Cerebellar nuclear complex (tissue), 1 donor: Measurements from ENCODE around the gene PPP1R14C.
"Not testable (repeated sequence)": the region's sequence is repeated elsewhere in the genome, so short reads cannot be mapped to it uniquely, and the experiment has no call there.

Experiments used
- DNase-seq, 2 experiments: peaks; one replicate each; lab custom pipeline; 2025; lab: John Stamatoyannopoulos, UW

Gene PPP1R14C

GRCh38 chr6:150220634-150221551, 78.0 kb downstream of the PPP1R14C start:
- DNase-seq: no peak

GRCh38 chr6:150224820-150225219, 82.0 kb downstream of the PPP1R14C start:
- DNase-seq: no peak

GRCh38 chr6:150227281-150227680, 84.4 kb downstream of the PPP1R14C start:
- DNase-seq: no peak

- no peak for DNase-seq
Measured at GRCh38 chr6:150228072-150228733, 85.4 kb downstream of the PPP1R14C start.

- no peak for DNase-seq
Measured at GRCh38 chr6:150229436-150230163, 86.8 kb downstream of the PPP1R14C start.

- no peak for DNase-seq
Measured at GRCh38 chr6:150230164-150230561, 87.3 kb downstream of the PPP1R14C start.

GRCh38 chr6:150230832-150231524, 88.1 kb downstream of the PPP1R14C start:
- no peak for DNase-seq

- DNase-seq: no peak
Measured at GRCh38 chr6:150231525-150231850, 88.6 kb downstream of the PPP1R14C start.

GRCh38 chr6:150233843-150234269, 91.0 kb downstream of the PPP1R14C start:
- no peak for DNase-seq

GRCh38 chr6:150235218-150235617, 92.4 kb downstream of the PPP1R14C start:
- no peak for DNase-seq

GRCh38 chr6:150236114-150236513, 93.3 kb downstream of the PPP1R14C start:
- DNase-seq: no peak

- no peak for DNase-seq
Measured at GRCh38 chr6:150236544-150236943, 93.7 kb downstream of the PPP1R14C start.

- DNase-seq: no peak
Measured at GRCh38 chr6:150237626-150238025, 94.8 kb downstream of the PPP1R14C start.

GRCh38 chr6:150238336-150238741, 95.5 kb downstream of the PPP1R14C start:
- no peak for DNase-seq

GRCh38 chr6:150238846-150239407, 96.1 kb downstream of the PPP1R14C start:
- no peak for DNase-seq

- not testable (repeated sequence) for DNase-seq
Measured at GRCh38 chr6:150241756-150242155, 98.9 kb downstream of the PPP1R14C start.

- DNase-seq: no peak
Measured at GRCh38 chr6:150243620-150244314, 100.9 kb downstream of the PPP1R14C start.

GRCh38 chr6:150245148-150245935, 102.5 kb downstream of the PPP1R14C start:
- no peak for DNase-seq

- no peak for DNase-seq
Measured at GRCh38 chr6:150247803-150248202, 105.0 kb downstream of the PPP1R14C start.

- DNase-seq: no peak
Measured at GRCh38 chr6:150248300-150248699, 105.5 kb downstream of the PPP1R14C start.
